ENCODE results near the gene HOXD8.
A peak's percentile ranks its signal among the peaks of the same experiment; 100 is the strongest.

The HOXD8 gene

GRCh38 chr2:176110415-176111308, 18.8 kb upstream of the HOXD8 start:
- ChIA-PET CTCF (interaction anchor here (0.9 to 2.4 kb wide), 17 partner anchors 9 to 541 kb away, joined by 3 to 19 read pairs (median 5); no protein-coding TSS in a partner anchor), POLR2A (no interaction called here)
- TF ChIP-seq CTCF (IDR thresholded peaks at IDR 0.05; ENCODE audit: control extremely low read depth, extremely low read depth, low read depth, missing control alignments), result no peak
- no peak for DNase-seq (ENCODE audit: extremely low spot score)

- CTCF ChIA-PET, result interaction anchor here (0.8 to 2.4 kb wide), 15 partner anchors 9 to 541 kb away, joined by 3 to 19 read pairs (median 5); no protein-coding TSS in a partner anchor
- POLR2A ChIA-PET, result no interaction called here
- TF ChIP-seq CTCF (IDR thresholded peaks at IDR 0.05; ENCODE audit: control extremely low read depth, extremely low read depth, low read depth, missing control alignments), result peak; percentile 60
Observed at GRCh38 chr2:176111309-176111663, 18.2 kb upstream of the HOXD8 start.

GRCh38 chr2:176111846-176112374, 17.6 kb upstream of the HOXD8 start:
- DNase-seq (ENCODE audit: extremely low spot score), result no peak
- CTCF ChIA-PET, result interaction anchor here (0.8 to 2.4 kb wide), 6 partner anchors 9 to 344 kb away, joined by 5 to 19 read pairs (median 6); no protein-coding TSS in a partner anchor
- no peak for TF ChIP-seq CTCF (IDR thresholded peaks at IDR 0.05; ENCODE audit: control extremely low read depth, extremely low read depth, low read depth, missing control alignments)
- POLR2A ChIA-PET, result no interaction called here

More at GRCh38 chr2:176111309-176111663, 18.2 kb upstream of the HOXD8 start:
- peak; percentile 57 for DNase-seq (ENCODE audit: extremely low spot score)

GRCh38 chr2:176112375-176113302, 16.9 kb upstream of the HOXD8 start:
- no peak for DNase-seq (ENCODE audit: extremely low spot score)
- POLR2A ChIA-PET, result no interaction called here
- no peak for TF ChIP-seq CTCF (IDR thresholded peaks at IDR 0.05; ENCODE audit: control extremely low read depth, extremely low read depth, low read depth, missing control alignments)
- CTCF ChIA-PET, result interaction anchor here (1.8 to 2.3 kb wide), 3 partner anchors 14 to 28 kb away, joined by 6 to 8 read pairs (median 7); no protein-coding TSS in a partner anchor

- ChIA-PET CTCF (interaction anchor here (0.6 to 1.9 kb wide), 6 partner anchors 10 to 341 kb away, joined by 3 to 8 read pairs (median 4); no protein-coding TSS in a partner anchor), POLR2A (no interaction called here)
- no peak for DNase-seq (ENCODE audit: extremely low spot score)
- TF ChIP-seq CTCF (IDR thresholded peaks at IDR 0.05; ENCODE audit: control extremely low read depth, extremely low read depth, low read depth, missing control alignments), result no peak
Observed at GRCh38 chr2:176114120-176114929, 15.2 kb upstream of the HOXD8 start.

Data from GM10248 (cell line).